HEK293 (cell line): ENCODE data around the gene PRSS12.

Experiments
- BCL11A ChIP-seq: fragments of 450-650 bp; formaldehyde crosslinking; IDR thresholded peaks from 2 replicates; pipeline ENCODE4 v1.5.1; 2016; ENCODE audit warnings: low read depth, missing biosample characterization, missing genetic modification characterization
- CTCF ChIP-seq: fragments of 450-650 bp; formaldehyde crosslinking; IDR thresholded peaks from 2 replicates; pipeline ENCODE4 v1.5.1; 2016; ENCODE audit warnings: missing biosample characterization, missing genetic modification characterization
- KLF1 ChIP-seq: fragments of 450-650 bp; formaldehyde crosslinking; IDR thresholded peaks from 2 replicates; pipeline ENCODE4 v1.5.1; 2016; ENCODE audit warnings: missing biosample characterization, missing genetic modification characterization
- KLF10 ChIP-seq: fragments of 450-650 bp; IDR thresholded peaks from 2 replicates; pipeline ENCODE4 v1.5.1; 2018; ENCODE audit warnings: missing biosample characterization, mild to moderate bottlenecking, missing genetic modification characterization
- SP3 ChIP-seq: fragments of 450-650 bp; formaldehyde crosslinking; IDR thresholded peaks from 2 replicates; pipeline ENCODE4 v1.5.1; 2016; ENCODE audit warnings: missing biosample characterization, missing genetic modification characterization
- TRIM28 ChIP-seq: IDR thresholded peaks from 2 replicates; pipeline ENCODE4 v1.6.1; 2011; ENCODE audit warnings: low read length, control low read depth, borderline replicate concordance
- YY1 ChIP-seq: fragments of 450-650 bp; formaldehyde crosslinking; IDR thresholded peaks from 2 replicates; pipeline ENCODE4 v1.5.1; 2018; ENCODE audit warnings: missing biosample characterization, missing genetic modification characterization
- ZNF211 ChIP-seq: fragments of 450-650 bp; formaldehyde crosslinking; IDR thresholded peaks from 2 replicates; pipeline ENCODE4 v1.5.1; 2016; ENCODE audit warnings: low read depth, missing biosample characterization, missing genetic modification characterization
- ZNF341 ChIP-seq: fragments of 450-650 bp; formaldehyde crosslinking; IDR thresholded peaks from 2 replicates; pipeline ENCODE4; 2016; ENCODE audit warnings: low read depth, missing biosample characterization, missing genetic modification characterization
- ZNF473 ChIP-seq: fragments of 450-650 bp; formaldehyde crosslinking; IDR thresholded peaks from 2 replicates; pipeline ENCODE4 v1.5.1; 2017; ENCODE audit warnings: missing biosample characterization, missing genetic modification characterization
- ZNF48 ChIP-seq: fragments of 450-650 bp; formaldehyde crosslinking; IDR thresholded peaks from 2 replicates; pipeline ENCODE4 v1.5.1; 2016; ENCODE audit warnings: missing biosample characterization, missing genetic modification characterization
- ZNF544 ChIP-seq: fragments of 450-650 bp; formaldehyde crosslinking; IDR thresholded peaks from 2 replicates; pipeline ENCODE4 v1.5.0; 2017; ENCODE audit warnings: missing biosample characterization, missing genetic modification characterization
- TF ChIP-seq, protein P1 (sequence below): fragments of 450-650 bp; formaldehyde crosslinking; IDR thresholded peaks from 2 replicates; pipeline ENCODE4 v1.5.1; 2016; ENCODE audit warnings: missing biosample characterization, missing genetic modification characterization
- TF ChIP-seq, protein P2 (sequence below): fragments of 450-650 bp; formaldehyde crosslinking; IDR thresholded peaks from 2 replicates; pipeline ENCODE4 v1.5.1; 2016; ENCODE audit warnings: missing biosample characterization, missing genetic modification characterization

GRCh38 chr4:118350961-118351360, 1.8 kb downstream of the PRSS12 start:
- TF ChIP-seq YY1 (tag by site-specific recombination) (no peak), CTCF (tag by site-specific recombination) (no peak), ZNF473 (tag by site-specific recombination) (no peak), KLF10 (no peak), SP3 (tag by site-specific recombination) (no peak), KLF1 (no peak), TRIM28 (no peak; the same call in 1 of the 2 replicates), ZNF341 (tag by site-specific recombination) (no peak), BCL11A (tag by site-specific recombination) (no peak), ZNF48 (tag by site-specific recombination) (no peak), ZNF544 (tag by site-specific recombination) (no peak), ZNF211 (tag by site-specific recombination) (no peak)
- TF ChIP-seq, protein P1, sequence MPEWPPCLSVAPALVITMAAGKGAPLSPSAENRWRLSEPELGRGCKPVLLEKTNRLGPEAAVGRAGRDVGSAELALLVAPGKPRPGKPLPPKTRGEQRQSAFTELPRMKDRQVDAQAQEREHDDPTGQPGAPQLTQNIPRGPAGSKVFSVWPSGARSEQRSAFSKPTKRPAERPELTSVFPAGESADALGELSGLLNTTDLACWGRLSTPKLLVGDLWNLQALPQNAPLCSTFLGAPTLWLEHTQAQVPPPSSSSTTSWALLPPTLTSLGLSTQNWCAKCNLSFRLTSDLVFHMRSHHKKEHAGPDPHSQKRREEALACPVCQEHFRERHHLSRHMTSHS = no peak
- TF ChIP-seq, protein P2, sequence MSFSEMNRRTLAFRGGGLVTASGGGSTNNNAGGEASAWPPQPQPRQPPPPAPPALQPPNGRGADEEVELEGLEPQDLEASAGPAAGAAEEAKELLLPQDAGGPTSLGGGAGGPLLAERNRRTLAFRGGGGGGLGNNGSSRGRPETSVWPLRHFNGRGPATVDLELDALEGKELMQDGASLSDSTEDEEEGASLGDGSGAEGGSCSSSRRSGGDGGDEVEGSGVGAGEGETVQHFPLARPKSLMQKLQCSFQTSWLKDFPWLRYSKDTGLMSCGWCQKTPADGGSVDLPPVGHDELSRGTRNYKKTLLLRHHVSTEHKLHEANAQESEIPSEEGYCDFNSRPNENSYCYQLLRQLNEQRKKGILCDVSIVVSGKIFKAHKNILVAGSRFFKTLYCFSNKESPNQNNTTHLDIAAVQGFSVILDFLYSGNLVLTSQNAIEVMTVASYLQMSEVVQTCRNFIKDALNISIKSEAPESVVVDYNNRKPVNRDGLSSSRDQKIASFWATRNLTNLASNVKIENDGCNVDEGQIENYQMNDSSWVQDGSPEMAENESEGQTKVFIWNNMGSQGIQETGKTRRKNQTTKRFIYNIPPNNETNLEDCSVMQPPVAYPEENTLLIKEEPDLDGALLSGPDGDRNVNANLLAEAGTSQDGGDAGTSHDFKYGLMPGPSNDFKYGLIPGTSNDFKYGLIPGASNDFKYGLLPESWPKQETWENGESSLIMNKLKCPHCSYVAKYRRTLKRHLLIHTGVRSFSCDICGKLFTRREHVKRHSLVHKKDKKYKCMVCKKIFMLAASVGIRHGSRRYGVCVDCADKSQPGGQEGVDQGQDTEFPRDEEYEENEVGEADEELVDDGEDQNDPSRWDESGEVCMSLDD (tag by site-specific recombination) = no peak
